ENCODE data around the gene VPS16. TPM values are rescaled to one million over a fixed set of nuclear protein-coding genes. Genes with fewer than 3 reads are reported as not detected.

Gene VPS16
- total RNA-seq, 1 experiment from 2014 or later: 26.2 TPM

GRCh38 chr20:2914160-2914559 lies 73.6 kb downstream of the VPS16 start (continued):
- TF ChIP-seq FOXJ3 (CRISPR knock-in tag; IDR thresholded peaks at IDR 0.05; ENCODE audit: borderline replicate concordance) (no peak), GRHL2 (CRISPR knock-in tag; IDR thresholded peaks at IDR 0.05; ENCODE audit: insufficient replicate concordance, severe bottlenecking) (no peak)

Other genes starting within 250 kb of the VPS16 start
- 484 to 634 TPM (median 500 TPM) in 3 replicates for gene NOP56, start 188.1 kb upstream of the VPS16 start, total RNA-seq (2021)
- gene IDH3B, start 176.5 kb upstream of the VPS16 start, total RNA-seq (2021): 101 to 136 TPM (median 107 TPM) in 3 replicates
- 2.7 to 5.0 TPM (median 3.2 TPM) in 3 replicates for gene EBF4, start 148.0 kb upstream of the VPS16 start, total RNA-seq (2021)
- 51.2 to 57.1 TPM (median 54.6 TPM) in 3 replicates for gene CPXM1, start 40.1 kb upstream of the VPS16 start, total RNA-seq (2021)
- gene C20orf141, start 25.8 kb upstream of the VPS16 start, total RNA-seq (2021): not detected in 3 replicates
- gene TMEM239, start 24.4 kb upstream of the VPS16 start, total RNA-seq (2021): not detected in 3 replicates
- gene PCED1A, start 90 bp upstream of the VPS16 start, total RNA-seq (2021): 19.7 to 37.0 TPM (median 33.5 TPM) in 3 replicates
- 43.8 to 48.8 TPM (median 47.2 TPM) in 3 replicates for gene PTPRA, start 32.7 kb downstream of the VPS16 start, total RNA-seq (2021)
- 0.44 to 1.1 TPM (median 0.50 TPM) in 3 replicates for gene GNRH2, start 202.9 kb downstream of the VPS16 start, total RNA-seq (2021)
- 105 to 111 TPM (median 110 TPM) in 3 replicates for gene MRPS26, start 205.3 kb downstream of the VPS16 start, total RNA-seq (2021)
- gene OXT, start 230.9 kb downstream of the VPS16 start, total RNA-seq (2021): not detected in 3 replicates
- gene AVP, start 244.0 kb downstream of the VPS16 start, total RNA-seq (2021): 0.32 to 0.50 TPM (median 0.34 TPM) in 3 replicates